GM21717 (cell line): ENCODE results near the gene HMGN5.

Experiments used
- ATAC-seq: cut with Tn5 transposase; IDR thresholded peaks from one replicate; pipeline ENCODE4 v1.9.1; 2021; ENCODE audit warnings: mild to moderate bottlenecking, moderate library complexity; ENCODE audit not compliant: unreplicated experiment

The HMGN5 gene

GRCh38 chrX:81120936-81121371 is 80.8 kb downstream of the HMGN5 start:
- ATAC-seq: peak; percentile 62

DNA sequence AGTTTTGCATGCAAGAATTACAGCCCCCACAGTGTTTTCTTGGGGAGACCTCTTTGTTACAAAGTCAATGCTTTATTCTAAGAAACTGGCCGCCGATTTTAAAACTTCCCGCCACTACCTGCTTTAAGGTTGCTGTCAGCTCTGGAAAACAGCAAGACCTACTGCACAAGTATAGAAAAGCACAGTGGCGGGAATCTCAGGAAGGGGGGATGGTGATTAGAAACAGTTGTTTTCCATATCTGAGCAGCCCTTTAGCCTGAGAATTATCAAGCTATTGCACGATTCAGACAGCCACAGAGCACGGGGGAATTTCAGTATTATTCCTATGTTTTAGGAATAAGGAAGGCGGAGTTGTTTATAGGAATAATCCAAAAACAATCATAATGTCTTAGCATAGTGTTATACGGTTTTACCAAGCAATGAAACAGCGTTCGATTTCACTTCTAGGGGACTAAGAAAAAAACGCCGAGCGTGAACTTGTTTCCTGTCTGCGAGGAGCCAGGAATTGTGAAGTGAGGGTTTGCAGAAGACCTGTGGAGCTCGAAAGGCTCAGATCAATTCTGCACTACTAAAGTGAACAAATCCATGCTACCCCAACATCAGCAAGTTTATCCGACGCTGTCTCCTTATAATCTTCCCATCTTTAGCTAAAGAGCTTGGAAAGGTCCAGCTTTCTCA is 81.3 kb downstream of the HMGN5 start:
- peak; percentile 39 for ATAC-seq

DNA sequence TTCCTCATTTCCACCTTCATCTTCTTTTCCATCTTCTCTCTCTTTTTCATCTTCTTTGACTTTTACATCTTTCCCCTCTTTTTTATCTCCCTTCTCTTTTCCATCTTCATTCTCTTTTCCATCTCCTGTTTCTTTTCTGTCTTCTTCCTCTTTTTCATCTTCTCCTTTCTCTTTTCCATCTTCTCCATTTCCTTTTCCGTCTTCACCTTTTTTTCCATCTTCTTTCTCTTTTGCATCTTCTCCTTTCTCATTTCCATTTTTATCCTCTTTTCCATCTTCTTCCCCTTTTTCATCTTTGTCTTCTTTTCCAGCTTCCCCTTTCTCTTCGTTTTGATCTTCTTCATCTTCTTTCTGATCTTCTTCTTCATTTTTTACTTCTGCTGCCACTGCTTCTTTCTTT is 87.0 kb downstream of the HMGN5 start:
- no peak for ATAC-seq

GRCh38 chrX:81110286-81110685 is 91.4 kb downstream of the HMGN5 start:
- ATAC-seq: no peak

- ATAC-seq: no peak
These were observed 119.1 kb downstream of the HMGN5 start for GRCh38 chrX:81082649-81083048.
